HepG2 (cell line): ENCODE data around the gene ADAMTSL4. TPM values are rescaled to one million over a fixed set of nuclear protein-coding genes. Genes with fewer than 3 reads are reported as not detected.
A peak's percentile ranks its signal among the peaks of the same experiment; 100 is the strongest.

Experiments
- ATAC-seq: fragments of 200-7000 bp; cut with Tn5 transposase; 3 replicates; pipeline ENCODE4 v1.9.1; 2020; ENCODE audit warnings: mild to moderate bottlenecking, moderate library complexity
- BruUV-seq: library from RNA; stranded (reverse); fragments of 400-500 nt; replicated peaks from 2 replicates; lab custom pipeline; 2021; lab: Mats Ljungman, UMichigan
- CTCF ChIA-PET: fragments of 300-600 bp; formaldehyde crosslinking; extraction: SDS; loops from one replicate; lab custom pipeline; 2021; ENCODE audit warnings: low total read pairs, inconsistent platforms, low intra/inter-chr PET ratio; lab: Yijun Ruan, JAX
- POLR2A ChIA-PET: fragments of 350-600 bp; sonication (Branson Sonifier 250); formaldehyde crosslinking; loops from one replicate; lab custom pipeline; 2020; ENCODE audit warnings: antibody characterized with exemption, inconsistent platforms; lab: Yijun Ruan, JAX
- DNase-seq: peaks from one replicate; pipeline ENCODE4 v3.0.0-alpha.2; 2015; ENCODE audit warnings: low spot score
- FAIRE-seq: peaks from 3 replicates; lab custom pipeline; 2011; peaks lifted over from hg19 to GRCh38; lab: Jason Lieb, UNC
- H2AFZ ChIP-seq: one replicate; pipeline ENCODE4 v1.6.1; 2011; ENCODE audit warnings: low read length, inconsistent platforms
- H3K27ac ChIP-seq: fragments of 300-600 bp; 3 replicates; pipeline ENCODE4 v1.8.0; 2011; ENCODE audit warnings: mixed run types, mild to moderate bottlenecking, mixed read lengths, low read length, inconsistent platforms; ENCODE audit not compliant: insufficient read depth; ENCODE audit errors: extremely low read length
- H3K27me3 ChIP-seq, 2 experiments: fragments of 200-600 bp in 1 of 2; 2 replicates in 1 of 2; 3 replicates in 1 of 2; pipeline versions ENCODE4 v1.6.0 to v1.8.0; 2011; ENCODE audit warnings: low read length in 2 of 2, mild to moderate bottlenecking in 2 of 2, moderate library complexity in 2 of 2, inconsistent platforms in 1 of 2; ENCODE audit not compliant: insufficient read depth in 2 of 2, control insufficient read depth in 1 of 2
- H3K36me3 ChIP-seq, 2 experiments: fragments of 200-600 bp in 1 of 2; replicated peaks in 1 of 2; 2 replicates in 1 of 2; 3 replicates in 1 of 2; pipeline versions ENCODE4 v1.5.1 to v1.8.0; 2011; ENCODE audit warnings: low read length in 2 of 2, inconsistent platforms in 1 of 2; ENCODE audit not compliant: insufficient read depth in 2 of 2, control insufficient read depth in 1 of 2
- H3K4me1 ChIP-seq: 2 replicates; pipeline ENCODE4 v1.5.1; 2012; ENCODE audit warnings: low read length, inconsistent platforms; ENCODE audit not compliant: insufficient read depth
- H3K4me2 ChIP-seq: 2 replicates; pipeline ENCODE4 v1.6.0; 2011; ENCODE audit warnings: low read depth, low read length, inconsistent platforms
- H3K4me3 ChIP-seq, 3 experiments: fragments of 200-600 bp in 1 of 3; sonication (generic), shearing (Covaris generic) in 1 of 3; replicated peaks in 1 of 3; 2 replicates each; pipeline ENCODE4 v1.5.1; 2011 to 2016; ENCODE audit warnings: low read length in 3 of 3, inconsistent platforms in 2 of 3, low read depth in 2 of 3, mild to moderate bottlenecking in 2 of 3, control low read depth in 1 of 3, mixed read lengths in 1 of 3; ENCODE audit not compliant: insufficient read depth in 1 of 3
- H3K79me2 ChIP-seq: one replicate; pipeline ENCODE4 v1.6.1; 2011; ENCODE audit warnings: low read length, inconsistent platforms; ENCODE audit not compliant: insufficient read depth
- H3K9ac ChIP-seq: 2 replicates; pipeline ENCODE4 v1.6.0; 2011; ENCODE audit warnings: mild to moderate bottlenecking, low read depth, low read length, inconsistent platforms; ENCODE audit not compliant: insufficient read depth
- H3K9me3 ChIP-seq: 2 replicates; pipeline ENCODE4 v1.5.1; 2012; ENCODE audit warnings: mild to moderate bottlenecking, low read length
- H4K20me1 ChIP-seq: 2 replicates; pipeline ENCODE4 v1.6.0; 2011; ENCODE audit warnings: inconsistent platforms, mild to moderate bottlenecking, low read length, moderate library complexity; ENCODE audit not compliant: insufficient read depth
- PAF1 ChIP-seq: IDR thresholded peaks from 2 replicates; pipeline ENCODE4 v1.6.1; 2016; ENCODE audit warnings: missing genetic modification reagents, missing compliant biosample characterization
- RBFOX2 ChIP-seq: fragments of 200-400 bp; formaldehyde crosslinking; IDR thresholded peaks from 2 replicates; pipeline ENCODE4 v1.6.1; 2017; ENCODE audit warnings: low read depth, mild to moderate bottlenecking, low read length
- RBM22 ChIP-seq: fragments of 200-400 bp; formaldehyde crosslinking; optimal IDR thresholded peaks from 2 replicates; pipeline ENCODE3; 2017; ENCODE audit warnings: mild to moderate bottlenecking, low read length, moderate library complexity
- TCF7 ChIP-seq: sonication (generic); IDR thresholded peaks from 2 replicates; pipeline ENCODE4 v1.6.1; 2016; ENCODE audit warnings: antibody characterized with exemption, low read depth
- WGBS: methylation state at CpG from one replicate; pipeline ENCODE4 v1.1.6; 2017; ENCODE audit warnings: low lambda C conversion rate; 5-methylcytosine and 5-hydroxymethylcytosine counted together
- in situ Hi-C: cut with HindIII; loops from 2 replicates; pipeline ENCODE4 v1.10.0; 2017; ENCODE audit warnings: low pct_unique_long_range_greater_than_20kb; ENCODE audit not compliant: extremely low pct_ligation_motif_present
- intact Hi-C: fragments of 100-400 bp; cut with micrococcal nuclease; formaldehyde crosslinking; loops from one replicate; pipeline ENCODE4 v1.10.0; 2022; ENCODE audit not compliant: unreplicated experiment
- polyA plus RNA-seq, 8 experiments: library from polyadenylated mRNA; depleted of rRNA in 3 of 8; stranded (reverse) in 7 of 8; unstranded in 1 of 8; fragments of >200 nt; fragmentation: Illumina TruSeq in 4 of 8; extraction: Trizol in 4 of 8; gene quantifications; 2 replicates each; pipeline versions ENCODE4 v1.2.1 to v1.2.3, GENCODE V29; 2011 to 2016; ENCODE audit warnings: low read depth in 4 of 8, missing spikeins in 1 of 8, mixed read lengths in 1 of 8; ENCODE audit not compliant: insufficient read depth in 1 of 8
- total RNA-seq, 5 experiments: library from RNA; depleted of rRNA; stranded (reverse); fragments of >200 nt; fragmentation: Illumina TruSeq; extraction: Trizol; gene quantifications; 2 replicates each; pipeline ENCODE4 v1.2.3, GENCODE V29; 2016; ENCODE audit warnings: low read depth in 1 of 5
- TF ChIP-seq, protein P1 (sequence below): sonication (generic); formaldehyde crosslinking; IDR thresholded peaks from 2 replicates; pipeline ENCODE4 v1.4.0; 2020; ENCODE audit warnings: missing genetic modification reagents, borderline replicate concordance
- TF ChIP-seq, protein P2 (sequence below): sonication (generic); formaldehyde crosslinking; IDR thresholded peaks from 2 replicates; pipeline ENCODE4 v1.4.0; 2020; ENCODE audit warnings: missing genetic modification reagents
- TF ChIP-seq, protein P3 (sequence below): sonication (generic); formaldehyde crosslinking; IDR thresholded peaks from 2 replicates; pipeline ENCODE4 v1.9.0; 2021; ENCODE audit warnings: mild to moderate bottlenecking, missing genetic modification reagents

Gene ADAMTSL4
- total and polyA plus RNA-seq, 2 of the 13 experiments (the other 11 are each of a cell fraction or from before 2014, with no cell fraction given) = 3.9 to 16.4 TPM

GRCh38 chr1:150572918-150573647 is 23.9 kb downstream of the ADAMTSL4 start:
- no peak overlapping the region for H3K9ac ChIP-seq
- no peak for ATAC-seq
- no TSS peak for BruUV-seq
- no peaks in the 10 kb centered on the region for H3K9me3 ChIP-seq
- peaks cover 0 to 42% of the 10 kb centered on the region in 2 experiments; a peak in 4 of 5 replicates for H3K36me3 ChIP-seq
- H4K20me1 ChIP-seq = peaks cover 60% of the 10 kb centered on the region
- intact Hi-C loops = no loop called here
- no peak for DNase-seq
- FAIRE-seq = no peak
- H3K27me3 ChIP-seq = no peaks in the 10 kb centered on the region; a peak in 1 of 5 replicates
- in situ Hi-C loops = no loop called here
- peaks cover 72% of the 10 kb centered on the region for H3K4me1 ChIP-seq
- no peak overlapping the region for H3K27ac ChIP-seq
- POLR2A ChIA-PET = interaction anchor here (0.7 to 11.9 kb wide), 5 partner anchors 8 to 303 kb away, joined by 3 to 469 read pairs (median 3); partner anchors contain the start of gene ARNT
- no peak overlapping the region for H3K4me3 ChIP-seq
- H2AFZ ChIP-seq = no peak overlapping the region
- 89% methylated on average over 4 of the region's 4 CpGs for WGBS
- CTCF ChIA-PET = no interaction called here
- H3K4me2 ChIP-seq = no peak overlapping the region
- H3K79me2 ChIP-seq = peaks cover 68% of the 10 kb centered on the region
- TF ChIP-seq, protein P1, sequence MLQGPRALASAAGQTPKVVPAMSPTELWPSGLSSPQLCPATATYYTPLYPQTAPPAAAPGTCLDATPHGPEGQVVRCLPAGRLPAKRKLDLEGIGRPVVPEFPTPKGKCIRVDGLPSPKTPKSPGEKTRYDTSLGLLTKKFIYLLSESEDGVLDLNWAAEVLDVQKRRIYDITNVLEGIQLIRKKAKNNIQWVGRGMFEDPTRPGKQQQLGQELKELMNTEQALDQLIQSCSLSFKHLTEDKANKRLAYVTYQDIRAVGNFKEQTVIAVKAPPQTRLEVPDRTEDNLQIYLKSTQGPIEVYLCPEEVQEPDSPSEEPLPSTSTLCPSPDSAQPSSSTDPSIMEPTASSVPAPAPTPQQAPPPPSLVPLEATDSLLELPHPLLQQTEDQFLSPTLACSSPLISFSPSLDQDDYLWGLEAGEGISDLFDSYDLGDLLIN (CRISPR knock-in tag) = no peak
- TF ChIP-seq RBFOX2 = peak; percentile 67
- peak; percentile 34; the same call in 1 of the 2 replicates for TF ChIP-seq PAF1 (CRISPR knock-in tag)
- TF ChIP-seq, protein P2, sequence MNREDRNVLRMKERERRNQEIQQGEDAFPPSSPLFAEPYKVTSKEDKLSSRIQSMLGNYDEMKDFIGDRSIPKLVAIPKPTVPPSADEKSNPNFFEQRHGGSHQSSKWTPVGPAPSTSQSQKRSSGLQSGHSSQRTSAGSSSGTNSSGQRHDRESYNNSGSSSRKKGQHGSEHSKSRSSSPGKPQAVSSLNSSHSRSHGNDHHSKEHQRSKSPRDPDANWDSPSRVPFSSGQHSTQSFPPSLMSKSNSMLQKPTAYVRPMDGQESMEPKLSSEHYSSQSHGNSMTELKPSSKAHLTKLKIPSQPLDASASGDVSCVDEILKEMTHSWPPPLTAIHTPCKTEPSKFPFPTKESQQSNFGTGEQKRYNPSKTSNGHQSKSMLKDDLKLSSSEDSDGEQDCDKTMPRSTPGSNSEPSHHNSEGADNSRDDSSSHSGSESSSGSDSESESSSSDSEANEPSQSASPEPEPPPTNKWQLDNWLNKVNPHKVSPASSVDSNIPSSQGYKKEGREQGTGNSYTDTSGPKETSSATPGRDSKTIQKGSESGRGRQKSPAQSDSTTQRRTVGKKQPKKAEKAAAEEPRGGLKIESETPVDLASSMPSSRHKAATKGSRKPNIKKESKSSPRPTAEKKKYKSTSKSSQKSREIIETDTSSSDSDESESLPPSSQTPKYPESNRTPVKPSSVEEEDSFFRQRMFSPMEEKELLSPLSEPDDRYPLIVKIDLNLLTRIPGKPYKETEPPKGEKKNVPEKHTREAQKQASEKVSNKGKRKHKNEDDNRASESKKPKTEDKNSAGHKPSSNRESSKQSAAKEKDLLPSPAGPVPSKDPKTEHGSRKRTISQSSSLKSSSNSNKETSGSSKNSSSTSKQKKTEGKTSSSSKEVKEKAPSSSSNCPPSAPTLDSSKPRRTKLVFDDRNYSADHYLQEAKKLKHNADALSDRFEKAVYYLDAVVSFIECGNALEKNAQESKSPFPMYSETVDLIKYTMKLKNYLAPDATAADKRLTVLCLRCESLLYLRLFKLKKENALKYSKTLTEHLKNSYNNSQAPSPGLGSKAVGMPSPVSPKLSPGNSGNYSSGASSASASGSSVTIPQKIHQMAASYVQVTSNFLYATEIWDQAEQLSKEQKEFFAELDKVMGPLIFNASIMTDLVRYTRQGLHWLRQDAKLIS = 0 out of 2 replicates have a peak, but pooled peaks have one; percentile 12
- TF ChIP-seq, protein P3, sequence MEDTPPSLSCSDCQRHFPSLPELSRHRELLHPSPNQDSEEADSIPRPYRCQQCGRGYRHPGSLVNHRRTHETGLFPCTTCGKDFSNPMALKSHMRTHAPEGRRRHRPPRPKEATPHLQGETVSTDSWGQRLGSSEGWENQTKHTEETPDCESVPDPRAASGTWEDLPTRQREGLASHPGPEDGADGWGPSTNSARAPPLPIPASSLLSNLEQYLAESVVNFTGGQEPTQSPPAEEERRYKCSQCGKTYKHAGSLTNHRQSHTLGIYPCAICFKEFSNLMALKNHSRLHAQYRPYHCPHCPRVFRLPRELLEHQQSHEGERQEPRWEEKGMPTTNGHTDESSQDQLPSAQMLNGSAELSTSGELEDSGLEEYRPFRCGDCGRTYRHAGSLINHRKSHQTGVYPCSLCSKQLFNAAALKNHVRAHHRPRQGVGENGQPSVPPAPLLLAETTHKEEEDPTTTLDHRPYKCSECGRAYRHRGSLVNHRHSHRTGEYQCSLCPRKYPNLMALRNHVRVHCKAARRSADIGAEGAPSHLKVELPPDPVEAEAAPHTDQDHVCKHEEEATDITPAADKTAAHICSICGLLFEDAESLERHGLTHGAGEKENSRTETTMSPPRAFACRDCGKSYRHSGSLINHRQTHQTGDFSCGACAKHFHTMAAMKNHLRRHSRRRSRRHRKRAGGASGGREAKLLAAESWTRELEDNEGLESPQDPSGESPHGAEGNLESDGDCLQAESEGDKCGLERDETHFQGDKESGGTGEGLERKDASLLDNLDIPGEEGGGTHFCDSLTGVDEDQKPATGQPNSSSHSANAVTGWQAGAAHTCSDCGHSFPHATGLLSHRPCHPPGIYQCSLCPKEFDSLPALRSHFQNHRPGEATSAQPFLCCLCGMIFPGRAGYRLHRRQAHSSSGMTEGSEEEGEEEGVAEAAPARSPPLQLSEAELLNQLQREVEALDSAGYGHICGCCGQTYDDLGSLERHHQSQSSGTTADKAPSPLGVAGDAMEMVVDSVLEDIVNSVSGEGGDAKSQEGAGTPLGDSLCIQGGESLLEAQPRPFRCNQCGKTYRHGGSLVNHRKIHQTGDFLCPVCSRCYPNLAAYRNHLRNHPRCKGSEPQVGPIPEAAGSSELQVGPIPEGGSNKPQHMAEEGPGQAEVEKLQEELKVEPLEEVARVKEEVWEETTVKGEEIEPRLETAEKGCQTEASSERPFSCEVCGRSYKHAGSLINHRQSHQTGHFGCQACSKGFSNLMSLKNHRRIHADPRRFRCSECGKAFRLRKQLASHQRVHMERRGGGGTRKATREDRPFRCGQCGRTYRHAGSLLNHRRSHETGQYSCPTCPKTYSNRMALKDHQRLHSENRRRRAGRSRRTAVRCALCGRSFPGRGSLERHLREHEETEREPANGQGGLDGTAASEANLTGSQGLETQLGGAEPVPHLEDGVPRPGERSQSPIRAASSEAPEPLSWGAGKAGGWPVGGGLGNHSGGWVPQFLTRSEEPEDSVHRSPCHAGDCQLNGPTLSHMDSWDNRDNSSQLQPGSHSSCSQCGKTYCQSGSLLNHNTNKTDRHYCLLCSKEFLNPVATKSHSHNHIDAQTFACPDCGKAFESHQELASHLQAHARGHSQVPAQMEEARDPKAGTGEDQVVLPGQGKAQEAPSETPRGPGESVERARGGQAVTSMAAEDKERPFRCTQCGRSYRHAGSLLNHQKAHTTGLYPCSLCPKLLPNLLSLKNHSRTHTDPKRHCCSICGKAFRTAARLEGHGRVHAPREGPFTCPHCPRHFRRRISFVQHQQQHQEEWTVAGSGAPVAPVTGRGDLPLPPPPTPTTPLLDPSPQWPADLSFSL = no peak
- TF ChIP-seq TCF7 = no peak
- peak; percentile 89 for TF ChIP-seq RBM22
